Measurements from ENCODE around the gene DNTT.

The DNTT gene

DNA sequence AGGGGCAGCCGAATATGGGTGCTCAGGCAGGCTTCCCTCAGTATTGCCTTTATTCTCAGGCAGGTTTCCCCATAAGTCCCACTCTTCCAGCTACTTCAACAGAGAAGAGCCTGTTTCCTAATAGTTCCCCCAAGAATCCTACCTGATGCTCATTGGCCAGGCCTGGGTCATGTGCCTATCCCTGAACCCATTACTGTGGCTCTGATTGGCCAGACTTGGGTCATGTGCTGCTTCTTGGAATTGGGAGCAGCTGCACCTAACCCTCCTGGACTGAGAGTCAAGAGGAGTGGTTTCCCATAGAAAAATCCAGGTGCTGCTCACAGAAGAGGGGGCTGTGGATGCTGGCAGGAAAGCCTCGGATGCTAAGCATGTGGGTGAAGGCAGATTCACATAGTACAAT is 32.9 kb downstream of the DNTT start:
- H3K27ac ChIP-seq (replicated peaks), result no peak overlapping the region
- TF ChIP-seq REST (IDR thresholded peaks at IDR 0.05; ENCODE audit: insufficient replicate concordance, low read depth) (no peak), SPI1 (IDR thresholded peaks at IDR 0.05; ENCODE audit: borderline replicate concordance, low read depth) (no peak), POLR2AphosphoS5 (IDR thresholded peaks at IDR 0.05; ENCODE audit: low read depth) (no peak), GABPA (IDR thresholded peaks at IDR 0.05; ENCODE audit: low read depth) (no peak)
- TF ChIP-seq, protein P1, sequence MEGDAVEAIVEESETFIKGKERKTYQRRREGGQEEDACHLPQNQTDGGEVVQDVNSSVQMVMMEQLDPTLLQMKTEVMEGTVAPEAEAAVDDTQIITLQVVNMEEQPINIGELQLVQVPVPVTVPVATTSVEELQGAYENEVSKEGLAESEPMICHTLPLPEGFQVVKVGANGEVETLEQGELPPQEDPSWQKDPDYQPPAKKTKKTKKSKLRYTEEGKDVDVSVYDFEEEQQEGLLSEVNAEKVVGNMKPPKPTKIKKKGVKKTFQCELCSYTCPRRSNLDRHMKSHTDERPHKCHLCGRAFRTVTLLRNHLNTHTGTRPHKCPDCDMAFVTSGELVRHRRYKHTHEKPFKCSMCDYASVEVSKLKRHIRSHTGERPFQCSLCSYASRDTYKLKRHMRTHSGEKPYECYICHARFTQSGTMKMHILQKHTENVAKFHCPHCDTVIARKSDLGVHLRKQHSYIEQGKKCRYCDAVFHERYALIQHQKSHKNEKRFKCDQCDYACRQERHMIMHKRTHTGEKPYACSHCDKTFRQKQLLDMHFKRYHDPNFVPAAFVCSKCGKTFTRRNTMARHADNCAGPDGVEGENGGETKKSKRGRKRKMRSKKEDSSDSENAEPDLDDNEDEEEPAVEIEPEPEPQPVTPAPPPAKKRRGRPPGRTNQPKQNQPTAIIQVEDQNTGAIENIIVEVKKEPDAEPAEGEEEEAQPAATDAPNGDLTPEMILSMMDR (IDR thresholded peaks at IDR 0.05; ENCODE audit: insufficient read depth, low read length), result no peak
- no peaks in the 10 kb centered on the region for H3K27me3 ChIP-seq (ENCODE audit: insufficient read depth, poor library complexity, severe bottlenecking)
- no peak for DNase-seq (ENCODE audit: low read depth in 1 of 2, low spot score in 1 of 2)
- H3K4me3 ChIP-seq (replicated peaks; ENCODE audit: insufficient read depth, low read length), result no peak overlapping the region

DNA sequence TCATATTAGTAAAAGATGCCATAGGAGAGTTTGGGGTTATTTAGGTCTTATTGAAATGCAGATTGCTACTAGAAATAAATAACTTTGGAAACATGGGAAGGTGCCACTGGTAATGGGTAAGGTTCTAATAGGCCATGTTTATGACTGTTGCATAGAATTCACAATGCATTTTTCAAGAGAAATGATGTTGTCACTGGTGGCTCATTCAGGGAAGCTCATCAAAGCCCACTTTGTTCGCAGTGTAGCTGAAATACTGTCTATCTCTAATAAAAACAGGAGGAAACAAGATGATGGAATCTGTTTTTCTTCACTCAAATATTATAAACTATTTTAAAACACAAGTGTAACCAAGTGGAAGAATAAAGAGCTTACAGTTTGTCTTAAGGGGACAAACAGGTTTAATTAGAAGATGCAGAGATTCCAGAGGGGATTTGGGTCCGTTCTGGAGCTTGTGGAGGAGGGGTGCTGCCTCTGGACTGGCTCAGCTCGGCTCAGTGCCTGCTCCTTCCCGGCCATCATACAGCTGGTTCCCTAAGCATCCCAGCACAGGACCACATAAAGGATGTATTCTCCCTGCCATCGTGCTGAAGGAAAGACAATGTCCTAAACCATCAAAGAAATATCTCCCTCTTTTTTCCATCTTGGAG is 34.2 kb downstream of the DNTT start:
- no peak for TF ChIP-seq SPI1 (IDR thresholded peaks at IDR 0.05; ENCODE audit: borderline replicate concordance, low read depth)
- no peak for TF ChIP-seq POLR2AphosphoS5 (IDR thresholded peaks at IDR 0.05; ENCODE audit: low read depth)
- no peak for TF ChIP-seq REST (IDR thresholded peaks at IDR 0.05; ENCODE audit: insufficient replicate concordance, low read depth)
- TF ChIP-seq GABPA (IDR thresholded peaks at IDR 0.05; ENCODE audit: low read depth), result no peak
- TF ChIP-seq, protein P1 (IDR thresholded peaks at IDR 0.05; ENCODE audit: insufficient read depth, low read length), result no peak
- no peak for DNase-seq (ENCODE audit: low read depth in 1 of 2, low spot score in 1 of 2)
- no peak overlapping the region for H3K4me3 ChIP-seq (replicated peaks; ENCODE audit: insufficient read depth, low read length)
- H3K27me3 ChIP-seq (ENCODE audit: insufficient read depth, poor library complexity, severe bottlenecking), result no peaks in the 10 kb centered on the region
- H3K27ac ChIP-seq (replicated peaks), result no peak overlapping the region

DNA sequence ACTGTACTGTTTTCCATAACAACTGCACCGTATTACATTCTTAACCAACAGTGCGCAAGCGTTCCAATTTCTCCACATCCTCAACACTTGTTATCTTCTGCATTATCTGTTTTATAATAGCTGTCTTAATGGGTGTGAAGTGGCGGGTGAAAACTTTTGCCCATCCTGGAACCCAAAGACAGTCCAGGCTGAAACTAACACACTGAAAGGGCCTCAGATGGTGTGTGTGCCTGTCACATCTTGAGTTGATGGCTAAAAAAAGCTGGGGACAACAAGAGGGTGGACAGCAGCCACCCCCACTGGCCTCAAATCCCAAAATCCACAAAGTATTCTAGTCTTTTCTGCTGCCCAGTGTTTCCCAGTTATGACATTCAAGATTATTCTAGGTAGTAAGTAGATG is 35.1 kb downstream of the DNTT start:
- DNase-seq (ENCODE audit: low read depth in 1 of 2, low spot score in 1 of 2), result no peak
- Histone ChIP-seq H3K27ac (replicated peaks) (no peak overlapping the region), H3K27me3 (ENCODE audit: insufficient read depth, poor library complexity, severe bottlenecking) (no peaks in the 10 kb centered on the region), H3K4me3 (replicated peaks; ENCODE audit: insufficient read depth, low read length) (no peak overlapping the region)
- TF ChIP-seq POLR2AphosphoS5 (IDR thresholded peaks at IDR 0.05; ENCODE audit: low read depth) (no peak), REST (IDR thresholded peaks at IDR 0.05; ENCODE audit: insufficient replicate concordance, low read depth) (no peak), GABPA (IDR thresholded peaks at IDR 0.05; ENCODE audit: low read depth) (no peak), SPI1 (IDR thresholded peaks at IDR 0.05; ENCODE audit: borderline replicate concordance, low read depth) (no peak)
- TF ChIP-seq, protein P1 (IDR thresholded peaks at IDR 0.05; ENCODE audit: insufficient read depth, low read length), result no peak

Data from HL-60 (cell line).